BLaER1 (cell line): ENCODE data around the gene ANKDD1B.
"Not testable (repeated sequence)": the region's sequence is repeated elsewhere in the genome, so short reads cannot be mapped to it uniquely, and the experiment has no call there.

Source experiments
- H3K27ac ChIP-seq: shearing (Covaris generic); formaldehyde crosslinking; 2 replicates; pipeline ENCODE4 v1.8.1; 2022
- H3K27me3 ChIP-seq: shearing (Covaris generic); formaldehyde crosslinking; 2 replicates; pipeline ENCODE4 v1.8.1; 2022
- H3K36me3 ChIP-seq: shearing (Covaris generic); formaldehyde crosslinking; 2 replicates; pipeline ENCODE4 v1.8.1; 2022
- H3K4me1 ChIP-seq: shearing (Covaris generic); formaldehyde crosslinking; 2 replicates; pipeline ENCODE4 v1.8.1; 2022
- H3K4me2 ChIP-seq: shearing (Covaris generic); formaldehyde crosslinking; 2 replicates; pipeline ENCODE4 v1.8.1; 2022
- H3K4me3 ChIP-seq: shearing (Covaris generic); formaldehyde crosslinking; 2 replicates; pipeline ENCODE4 v1.8.1; 2022
- H3K9ac ChIP-seq: shearing (Covaris generic); formaldehyde crosslinking; 2 replicates; pipeline ENCODE4 v1.8.1; 2022
- H3K9me3 ChIP-seq: shearing (Covaris generic); formaldehyde crosslinking; 2 replicates; pipeline ENCODE4 v1.8.1; 2022
- H4K20me1 ChIP-seq: shearing (Covaris generic); formaldehyde crosslinking; 2 replicates; pipeline ENCODE4 v1.8.1; 2022
- Cebpa-rat ChIP-seq: shearing (Covaris generic); IDR thresholded peaks from 2 replicates; pipeline ENCODE4 v1.8.1; 2022

Gene ANKDD1B

GRCh38 chr5:75670577-75670976 is 59.3 kb downstream of the ANKDD1B start:
- H4K20me1 ChIP-seq: no peaks in the 10 kb centered on the region
- TF ChIP-seq Cebpa-rat: no peak
- H3K36me3 ChIP-seq: peaks cover 27% of the 10 kb centered on the region
- H3K9ac ChIP-seq: no peak overlapping the region
- H3K4me3 ChIP-seq: no peak overlapping the region
- H3K4me1 ChIP-seq: peaks cover 11% of the 10 kb centered on the region
- H3K4me2 ChIP-seq: no peak overlapping the region
- H3K27ac ChIP-seq: no peak overlapping the region
- no peaks in the 10 kb centered on the region for H3K9me3 ChIP-seq
- H3K27me3 ChIP-seq: no peaks in the 10 kb centered on the region

DNA sequence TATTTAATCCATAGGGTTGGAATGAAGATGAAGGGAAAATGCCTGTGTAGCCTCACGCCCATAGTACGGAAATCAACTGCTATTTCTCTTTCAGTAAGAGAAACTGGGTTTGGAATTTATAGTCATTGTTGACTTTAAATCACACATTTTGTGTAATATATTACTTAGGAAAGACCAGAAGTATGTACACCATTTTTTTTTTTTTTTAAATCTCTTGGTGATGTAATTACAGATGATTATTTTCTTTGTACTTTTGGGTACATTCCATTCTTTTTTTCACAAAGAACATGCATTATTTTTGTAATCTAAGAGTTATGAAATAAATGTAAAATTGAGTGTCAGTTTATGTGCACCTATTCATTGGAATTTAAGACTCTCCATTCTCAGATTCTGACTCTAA is 60.3 kb downstream of the ANKDD1B start:
- Histone ChIP-seq H3K27me3 (no peaks in the 10 kb centered on the region), H3K4me3 (no peak overlapping the region), H3K9ac (no peak overlapping the region), H4K20me1 (no peaks in the 10 kb centered on the region), H3K36me3 (peaks cover 34% of the 10 kb centered on the region), H3K4me1 (peaks cover 11% of the 10 kb centered on the region), H3K9me3 (no peaks in the 10 kb centered on the region), H3K27ac (no peak overlapping the region), H3K4me2 (no peak overlapping the region)
- no peak for TF ChIP-seq Cebpa-rat

DNA sequence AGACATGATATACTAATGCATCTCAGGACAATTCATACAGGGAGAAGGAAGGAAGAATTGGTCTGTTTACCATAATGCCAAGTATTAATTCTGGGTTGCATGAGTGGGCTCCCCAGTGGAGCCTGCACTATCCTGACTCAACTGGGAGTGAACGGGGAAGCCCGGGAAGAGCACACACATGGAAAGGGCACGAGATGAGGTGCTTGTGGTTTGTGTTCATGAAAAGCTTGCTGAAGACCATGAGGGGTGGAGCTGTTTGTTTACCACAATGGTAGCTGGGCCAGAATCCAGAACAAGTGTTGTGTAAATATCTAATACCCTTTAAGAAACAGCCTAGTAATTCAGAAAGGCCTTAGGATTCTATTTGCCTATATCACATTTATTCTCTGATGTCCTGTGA is 61.4 kb downstream of the ANKDD1B start:
- H4K20me1 ChIP-seq: no peaks in the 10 kb centered on the region
- H3K27ac ChIP-seq: no peak overlapping the region
- H3K4me1 ChIP-seq: peaks cover 15% of the 10 kb centered on the region
- H3K9ac ChIP-seq: no peak overlapping the region
- H3K4me2 ChIP-seq: no peak overlapping the region
- H3K36me3 ChIP-seq: peaks cover 35% of the 10 kb centered on the region
- TF ChIP-seq Cebpa-rat: no peak
- H3K9me3 ChIP-seq: no peaks in the 10 kb centered on the region
- H3K4me3 ChIP-seq: no peak overlapping the region
- no peaks in the 10 kb centered on the region for H3K27me3 ChIP-seq

DNA sequence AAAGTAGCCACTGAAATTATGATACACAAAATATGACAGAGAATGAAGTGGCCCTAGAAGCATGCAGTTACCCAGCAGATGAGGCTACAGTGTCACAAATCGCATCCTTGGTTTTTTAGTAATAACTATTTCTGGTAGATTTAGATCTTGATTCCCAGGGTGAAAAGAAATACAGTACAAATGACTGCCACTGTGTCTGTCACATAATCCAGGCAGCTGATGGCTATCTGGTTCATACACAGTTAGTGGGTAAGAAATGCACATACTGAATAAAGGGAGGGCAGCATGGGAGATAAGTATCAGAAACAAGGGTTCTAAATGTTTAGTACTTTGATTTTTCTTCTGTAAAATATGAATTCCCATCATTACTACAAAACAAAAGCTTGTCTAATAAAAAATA is 64.5 kb downstream of the ANKDD1B start:
- H3K27me3 ChIP-seq: no peaks in the 10 kb centered on the region
- no peaks in the 10 kb centered on the region for H4K20me1 ChIP-seq
- H3K27ac ChIP-seq: no peak overlapping the region
- H3K4me2 ChIP-seq: no peak overlapping the region
- peaks cover 35% of the 10 kb centered on the region for H3K36me3 ChIP-seq
- peaks cover 11% of the 10 kb centered on the region for H3K4me1 ChIP-seq
- H3K9ac ChIP-seq: no peak overlapping the region
- H3K9me3 ChIP-seq: no peaks in the 10 kb centered on the region
- TF ChIP-seq Cebpa-rat: no peak
- H3K4me3 ChIP-seq: no peak overlapping the region

GRCh38 chr5:75677607-75678006 is 66.4 kb downstream of the ANKDD1B start:
- Histone ChIP-seq H3K9me3 (no peaks in the 10 kb centered on the region), H4K20me1 (no peaks in the 10 kb centered on the region), H3K4me2 (peak overlapping the region; percentile 53), H3K9ac (peak overlapping the region; percentile 12; the same call in 1 of the 2 replicates), H3K4me1 (peaks cover 11% of the 10 kb centered on the region), H3K27me3 (no peaks in the 10 kb centered on the region), H3K27ac (no peak overlapping the region), H3K36me3 (peaks cover 32% of the 10 kb centered on the region), H3K4me3 (no peak overlapping the region)
- TF ChIP-seq Cebpa-rat: no peak

DNA sequence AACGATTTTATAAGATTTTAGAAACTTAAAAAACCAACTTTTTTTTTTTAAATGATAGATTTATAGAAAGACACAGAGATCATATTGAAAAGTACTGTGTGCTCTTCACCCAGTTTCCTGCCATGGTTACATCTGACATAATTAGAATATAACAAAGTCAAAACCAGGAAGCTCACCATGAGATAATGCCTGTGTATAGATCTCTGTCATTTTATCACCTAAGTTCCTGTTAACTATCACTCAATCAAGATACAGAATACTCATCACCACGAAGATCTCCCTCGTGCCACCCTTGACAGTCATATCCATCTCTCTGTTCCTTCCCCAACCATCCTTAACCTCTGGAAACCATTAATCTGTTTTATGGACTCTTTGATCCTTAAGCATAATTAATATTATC is 66.9 kb downstream of the ANKDD1B start:
- H3K27ac ChIP-seq: no peak overlapping the region
- H3K4me1 ChIP-seq: peaks cover 11% of the 10 kb centered on the region

GRCh38 chr5:75681125-75681830 is 70.0 kb downstream of the ANKDD1B start:
- H3K36me3 ChIP-seq: peaks cover 39% of the 10 kb centered on the region
- no peak overlapping the region for H3K4me2 ChIP-seq
- no peaks in the 10 kb centered on the region for H3K27me3 ChIP-seq

More for the DNA sequence above, 66.9 kb downstream of the ANKDD1B start:
- Histone ChIP-seq H3K4me3 (no peak overlapping the region), H4K20me1 (no peaks in the 10 kb centered on the region), H3K9ac (no peak overlapping the region), H3K4me2 (peak overlapping the region; percentile 53), H3K9me3 (no peaks in the 10 kb centered on the region), H3K36me3 (peaks cover 34% of the 10 kb centered on the region), H3K27me3 (no peaks in the 10 kb centered on the region)
- TF ChIP-seq Cebpa-rat: no peak

DNA sequence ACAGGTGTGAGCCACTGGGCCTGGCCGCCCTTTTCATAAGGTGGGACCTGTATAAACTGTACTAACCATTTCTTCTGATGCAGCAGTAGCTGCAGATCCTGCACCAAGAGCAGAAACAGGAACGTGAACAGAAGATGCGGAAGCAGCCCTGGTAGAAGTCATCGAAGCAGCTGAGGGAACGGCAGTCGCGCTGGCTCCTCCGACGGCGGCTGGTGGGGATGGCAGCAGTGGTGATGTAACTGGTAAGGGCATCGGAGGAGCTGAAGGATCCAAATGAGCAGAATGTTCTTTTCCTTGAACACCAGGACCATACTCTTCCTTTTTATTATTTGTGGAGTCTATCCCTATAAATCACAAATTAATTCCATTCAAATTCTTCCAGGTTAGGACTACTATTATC is 73.9 kb downstream of the ANKDD1B start:
- Histone ChIP-seq H4K20me1 (no peaks in the 10 kb centered on the region), H3K4me2 (no peak overlapping the region), H3K9ac (no peak overlapping the region), H3K36me3 (peaks cover 65% of the 10 kb centered on the region), H3K4me3 (no peak overlapping the region), H3K27me3 (no peaks in the 10 kb centered on the region), H3K4me1 (no peaks in the 10 kb centered on the region), H3K9me3 (no peaks in the 10 kb centered on the region), H3K27ac (no peak overlapping the region)
- no peak for TF ChIP-seq Cebpa-rat

More at GRCh38 chr5:75681125-75681830, 70.0 kb downstream of the ANKDD1B start:
- H4K20me1 ChIP-seq: no peaks in the 10 kb centered on the region
- H3K4me1 ChIP-seq: peaks cover 11% of the 10 kb centered on the region
- no peaks in the 10 kb centered on the region for H3K9me3 ChIP-seq
- no peak overlapping the region for H3K27ac ChIP-seq
- TF ChIP-seq Cebpa-rat: no peak
- no peak overlapping the region for H3K4me3 ChIP-seq
- H3K9ac ChIP-seq: no peak overlapping the region

GRCh38 chr5:75686480-75686879 is 75.2 kb downstream of the ANKDD1B start:
- Histone ChIP-seq H3K4me3 (no peak overlapping the region), H3K27ac (no peak overlapping the region), H3K4me2 (no peak overlapping the region), H3K9me3 (no peaks in the 10 kb centered on the region), H4K20me1 (no peaks in the 10 kb centered on the region), H3K9ac (no peak overlapping the region), H3K4me1 (no peaks in the 10 kb centered on the region), H3K27me3 (no peaks in the 10 kb centered on the region), H3K36me3 (peaks cover 73% of the 10 kb centered on the region)
- TF ChIP-seq Cebpa-rat: no peak

- H3K27ac ChIP-seq: no peak overlapping the region
- TF ChIP-seq Cebpa-rat: no peak
- H3K27me3 ChIP-seq: no peaks in the 10 kb centered on the region
- peaks cover 61% of the 10 kb centered on the region for H3K36me3 ChIP-seq
- no peaks in the 10 kb centered on the region for H3K4me1 ChIP-seq
- H4K20me1 ChIP-seq: no peaks in the 10 kb centered on the region
- no peak overlapping the region for H3K4me2 ChIP-seq
- H3K4me3 ChIP-seq: no peak overlapping the region
- no peaks in the 10 kb centered on the region for H3K9me3 ChIP-seq
- no peak overlapping the region for H3K9ac ChIP-seq
These were observed 79.4 kb downstream of the ANKDD1B start for GRCh38 chr5:75690669-75691068.

GRCh38 chr5:75694781-75695180 is 83.5 kb downstream of the ANKDD1B start:
- no peak overlapping the region for H3K4me3 ChIP-seq
- H3K36me3 ChIP-seq: peaks cover 28% of the 10 kb centered on the region
- no peaks in the 10 kb centered on the region for H3K9me3 ChIP-seq
- no peak overlapping the region for H3K27ac ChIP-seq
- no peaks in the 10 kb centered on the region for H3K27me3 ChIP-seq
- H3K4me1 ChIP-seq: no peaks in the 10 kb centered on the region
- H3K9ac ChIP-seq: no peak overlapping the region
- TF ChIP-seq Cebpa-rat: no peak
- no peaks in the 10 kb centered on the region for H4K20me1 ChIP-seq
- H3K4me2 ChIP-seq: no peak overlapping the region

DNA sequence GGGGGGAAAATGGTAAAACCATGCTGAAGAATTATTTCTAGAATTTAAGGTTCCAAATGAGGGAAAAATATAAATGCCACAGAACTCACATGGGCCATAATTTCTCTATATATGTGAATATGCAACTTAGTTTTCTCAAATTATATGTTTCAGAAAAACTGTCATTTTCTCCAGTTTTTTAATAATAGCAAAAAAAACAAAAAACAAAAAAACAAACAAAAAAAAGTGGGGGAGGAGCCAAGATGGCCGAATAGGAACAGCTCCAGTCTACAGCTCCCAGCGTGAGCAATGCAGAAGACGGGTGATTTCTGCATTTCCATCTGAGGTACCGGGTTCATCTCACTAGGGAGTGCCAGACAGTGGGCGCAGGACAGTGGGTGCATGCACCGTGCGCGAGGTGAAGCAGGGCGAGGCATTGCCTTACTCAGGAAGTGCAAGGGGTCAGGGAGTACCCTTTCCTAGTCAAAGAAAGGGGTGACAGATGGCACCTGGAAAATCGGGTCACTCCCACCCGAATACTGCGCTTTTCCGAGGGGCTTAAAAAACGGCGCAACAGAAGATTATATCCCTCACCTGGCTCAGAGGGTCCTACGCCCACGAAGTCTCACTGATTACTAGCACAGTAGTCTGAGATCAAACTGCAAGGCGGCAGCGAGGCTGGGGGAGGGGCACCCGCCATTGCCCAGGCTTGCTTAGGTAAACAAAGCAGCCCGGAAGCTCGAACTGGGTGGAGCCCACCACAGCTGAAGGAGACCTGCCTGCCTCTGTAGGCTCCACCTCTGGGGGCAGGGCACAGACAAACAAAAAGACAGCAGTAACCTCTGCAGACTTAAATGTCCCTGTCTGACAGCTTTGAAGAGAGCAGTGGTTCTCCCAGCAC is 84.5 kb downstream of the ANKDD1B start:
- not testable (repeated sequence) for H3K9ac ChIP-seq, H3K4me2 ChIP-seq, H3K4me1 ChIP-seq, H3K27ac ChIP-seq, H3K9me3 ChIP-seq, H3K4me3 ChIP-seq, H3K27me3 ChIP-seq, H4K20me1 ChIP-seq
- H3K36me3 ChIP-seq: peaks cover 19% of the 10 kb centered on the region
